GM18511 (cell line): ENCODE data around the gene SHOC2.

Source experiments
- ATAC-seq: cut with Tn5 transposase; IDR thresholded peaks from one replicate; pipeline ENCODE4 v1.9.1; 2021; ENCODE audit warnings: mild to moderate bottlenecking, moderate library complexity; ENCODE audit not compliant: unreplicated experiment

SHOC2 gene

DNA sequence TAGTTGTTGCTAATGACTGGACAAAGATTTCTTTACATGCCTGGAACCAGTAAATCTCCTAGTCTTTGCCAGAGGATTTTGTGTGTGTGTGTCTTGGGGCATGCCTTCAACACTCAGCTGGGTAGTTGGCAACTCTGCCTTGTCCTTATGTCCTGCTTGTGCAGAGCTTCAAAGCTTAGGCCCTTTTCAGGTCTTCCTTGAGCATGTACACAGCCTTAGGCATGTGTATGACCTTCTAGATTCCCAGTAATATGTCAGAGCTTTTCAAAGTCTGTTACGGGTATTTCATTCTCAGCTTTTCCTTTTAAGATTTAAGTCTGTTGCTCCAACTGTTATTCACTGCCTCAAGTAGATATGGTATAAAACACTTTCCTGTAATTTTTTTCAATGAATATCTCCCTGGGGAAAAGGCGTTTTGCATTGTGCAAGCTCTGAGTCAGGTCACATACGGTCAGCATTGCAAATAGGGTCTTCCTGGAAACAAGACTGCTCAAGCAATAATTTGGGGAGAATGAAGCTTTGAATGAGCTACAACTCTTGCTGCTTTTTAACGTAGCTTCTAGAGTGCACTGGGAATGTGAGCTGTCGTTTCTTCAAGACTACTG lies 25.5 kb downstream of the SHOC2 start:
- ATAC-seq, result no peak

GRCh38 chr10:110946496-110946895 lies 27.1 kb downstream of the SHOC2 start:
- ATAC-seq, result no peak

- ATAC-seq, result no peak
These were observed 27.7 kb downstream of the SHOC2 start for GRCh38 chr10:110947061-110947595.

DNA sequence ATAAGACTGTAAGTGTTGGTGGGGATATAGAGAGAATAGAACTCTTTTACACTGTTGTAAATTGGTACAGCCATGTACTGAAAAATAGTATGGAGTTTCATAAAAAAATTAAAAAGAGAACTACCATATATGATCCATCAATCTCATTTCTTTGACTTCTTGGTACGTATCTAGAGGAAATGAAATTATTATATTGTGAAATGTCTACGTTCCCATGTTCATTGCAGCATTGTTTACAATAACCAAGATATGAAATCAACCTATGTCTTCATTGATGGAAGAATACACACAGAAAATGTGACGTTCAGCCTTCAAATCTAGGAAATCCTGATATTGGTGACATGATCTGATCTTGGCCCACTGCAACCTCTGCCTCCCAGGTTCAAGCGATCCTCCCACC lies 32.0 kb downstream of the SHOC2 start:
- ATAC-seq, result no peak

DNA sequence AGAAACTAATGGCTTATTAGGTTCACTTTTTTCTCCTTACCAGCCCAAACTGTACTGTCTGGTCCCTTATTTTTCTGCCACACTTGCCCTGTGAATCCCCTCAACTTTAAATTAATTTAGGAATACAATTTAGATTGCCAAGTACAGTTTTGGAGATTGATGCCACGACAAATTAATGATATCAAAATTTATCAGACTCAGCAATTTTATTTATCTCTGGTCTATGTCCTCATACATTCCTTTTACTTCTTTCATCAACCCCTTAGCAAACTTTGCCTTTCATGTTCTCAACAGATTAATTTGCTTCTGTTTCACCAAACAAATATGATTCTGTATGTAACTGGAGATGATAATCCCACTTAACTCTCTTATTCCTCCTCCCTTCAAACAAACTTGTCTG lies 38.2 kb downstream of the SHOC2 start:
- no peak for ATAC-seq

- ATAC-seq, result no peak
These were observed 40.3 kb downstream of the SHOC2 start for GRCh38 chr10:110959379-110960332.

DNA sequence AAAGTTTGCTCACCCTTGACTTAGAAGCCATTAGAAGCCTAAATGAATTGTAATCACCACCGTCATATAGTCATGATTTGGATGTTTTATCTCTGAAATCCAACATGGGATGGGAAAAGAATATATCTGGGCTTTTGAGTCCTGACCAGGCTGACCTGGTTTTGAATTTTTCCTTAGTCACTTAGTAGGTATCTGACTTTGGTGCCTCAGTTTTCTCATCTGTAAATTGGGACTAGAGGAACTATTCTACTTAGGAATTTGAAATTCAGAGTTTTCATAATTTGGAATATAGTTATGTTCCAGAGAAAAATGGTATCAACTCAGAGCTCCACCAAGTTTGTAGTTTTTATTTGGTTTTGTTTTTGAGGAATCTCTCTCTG lies 40.9 kb downstream of the SHOC2 start:
- no peak for ATAC-seq

DNA sequence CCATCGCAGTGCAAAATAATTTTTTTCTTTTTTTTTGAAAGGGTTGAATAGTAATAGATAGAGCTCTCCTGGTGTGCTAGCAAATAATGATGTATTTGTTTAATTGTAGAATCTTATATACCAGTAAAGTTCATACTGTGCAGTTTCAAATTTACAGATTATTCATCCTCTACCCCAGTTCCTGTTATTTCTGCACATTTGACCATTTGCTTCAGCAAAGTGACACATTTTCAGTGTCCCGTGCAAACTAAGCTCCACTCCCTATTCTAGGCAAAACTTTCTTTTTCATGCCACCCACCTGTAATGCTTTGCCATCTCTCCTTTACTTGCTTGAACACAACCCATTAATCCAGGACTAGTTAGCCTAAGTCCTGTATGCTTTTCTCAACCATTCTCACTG lies 43.0 kb downstream of the SHOC2 start:
- no peak for ATAC-seq

DNA sequence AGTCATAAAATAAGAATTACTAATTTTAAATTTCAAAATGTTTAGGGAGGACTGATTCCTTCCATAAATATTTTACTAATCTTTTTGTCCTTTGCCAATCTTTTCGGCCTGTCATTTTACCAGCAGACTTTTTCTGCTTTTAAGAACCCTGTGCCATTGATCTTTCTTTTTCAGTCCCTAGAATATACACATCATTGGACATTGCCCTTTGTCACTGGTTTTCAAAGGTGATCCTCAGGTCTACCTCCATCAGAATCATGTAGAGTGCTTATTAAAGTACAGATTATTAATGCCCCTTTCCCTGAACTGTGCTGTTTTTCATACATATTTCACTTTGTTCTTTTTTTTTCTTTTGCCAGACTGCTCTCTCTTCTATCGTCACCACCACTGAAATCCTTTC lies 43.8 kb downstream of the SHOC2 start:
- no peak for ATAC-seq

- ATAC-seq, result no peak
These were observed 45.3 kb downstream of the SHOC2 start for GRCh38 chr10:110964681-110965080.

DNA sequence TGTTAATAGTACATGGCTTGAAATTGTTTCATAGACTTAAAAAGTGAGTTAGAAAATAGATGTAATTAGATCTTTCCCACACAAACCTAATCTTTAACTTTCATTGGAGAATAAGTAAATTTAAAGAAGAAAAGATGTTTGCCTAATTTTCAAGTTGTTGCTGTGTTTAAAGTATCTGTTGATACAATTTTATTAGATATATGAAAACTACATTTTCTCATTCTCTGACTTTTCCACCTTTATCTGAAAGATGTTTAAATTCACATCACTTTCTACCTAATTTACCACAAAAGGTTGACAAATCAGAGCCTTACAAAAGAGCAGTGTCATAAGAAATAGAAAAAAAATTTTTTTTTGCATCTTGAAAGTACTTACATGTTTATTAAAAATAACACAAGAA lies 45.8 kb downstream of the SHOC2 start:
- no peak for ATAC-seq

DNA sequence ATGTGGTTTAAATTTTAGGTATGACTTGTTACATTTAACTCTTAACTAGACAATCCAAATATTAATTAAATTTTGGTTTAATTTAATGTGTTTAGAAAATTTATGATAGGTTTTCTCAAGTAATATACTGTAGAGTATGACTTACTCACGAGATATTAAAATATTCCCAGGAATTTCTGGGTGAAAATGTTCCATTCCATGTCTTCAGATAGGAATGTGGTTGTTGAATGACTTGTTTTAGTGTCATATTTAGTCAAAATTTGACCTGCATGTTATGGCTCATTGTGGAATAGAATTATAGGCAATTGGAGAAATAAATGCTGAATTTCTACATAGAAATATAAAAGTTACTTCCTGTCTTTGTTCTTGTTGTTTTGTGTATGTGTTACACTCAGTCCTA lies 46.7 kb downstream of the SHOC2 start:
- no peak for ATAC-seq

DNA sequence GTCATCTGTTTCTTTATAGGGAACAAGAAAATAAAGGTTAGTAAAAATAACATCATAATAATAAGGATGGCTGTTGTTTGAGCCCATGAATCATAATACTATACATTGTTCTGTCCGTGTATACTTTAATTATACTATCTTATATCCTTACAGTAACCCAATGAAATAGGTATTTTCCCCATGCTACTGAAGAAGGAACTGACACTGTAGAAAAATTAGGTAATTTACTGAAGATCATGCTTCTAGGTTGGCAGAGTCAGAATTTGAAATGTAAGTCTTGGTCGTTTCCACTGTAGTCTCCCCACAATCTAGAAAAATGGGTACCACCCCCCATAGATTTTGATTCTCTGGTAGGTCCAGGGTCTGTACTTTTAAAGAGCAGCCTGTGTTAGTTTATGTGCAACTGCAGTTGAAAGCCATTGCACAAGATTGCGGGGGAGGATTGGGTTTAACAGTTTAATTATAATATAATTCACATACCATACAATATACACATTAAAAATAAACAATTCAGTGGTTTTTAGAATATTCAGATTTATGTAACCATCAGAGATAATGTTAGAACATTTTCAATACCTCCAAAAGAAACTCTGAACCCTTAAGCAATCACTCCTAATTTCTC lies 47.7 kb downstream of the SHOC2 start:
- ATAC-seq, result no peak

- ATAC-seq, result peak; percentile 47
These were observed 48.2 kb downstream of the SHOC2 start for GRCh38 chr10:110967645-110968044.

DNA sequence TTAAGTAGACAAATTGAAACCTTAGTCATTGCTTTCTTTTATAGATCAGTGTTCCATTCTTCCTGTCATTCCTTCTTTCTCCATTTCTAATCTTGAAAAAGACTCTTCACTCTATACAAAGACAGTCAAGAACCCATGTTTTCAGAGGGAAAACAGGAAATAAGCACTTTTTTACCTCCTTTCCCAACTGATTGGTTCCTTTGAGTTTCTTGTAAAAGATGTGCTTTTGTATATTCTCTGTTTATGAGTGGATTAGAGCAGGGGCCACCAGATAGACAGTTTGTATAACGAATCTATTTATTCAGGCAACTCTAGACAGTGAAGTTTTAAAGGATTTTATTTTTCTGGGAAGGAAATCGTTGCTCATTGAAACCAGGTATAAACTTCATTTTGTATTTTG lies 49.8 kb downstream of the SHOC2 start:
- no peak for ATAC-seq

DNA sequence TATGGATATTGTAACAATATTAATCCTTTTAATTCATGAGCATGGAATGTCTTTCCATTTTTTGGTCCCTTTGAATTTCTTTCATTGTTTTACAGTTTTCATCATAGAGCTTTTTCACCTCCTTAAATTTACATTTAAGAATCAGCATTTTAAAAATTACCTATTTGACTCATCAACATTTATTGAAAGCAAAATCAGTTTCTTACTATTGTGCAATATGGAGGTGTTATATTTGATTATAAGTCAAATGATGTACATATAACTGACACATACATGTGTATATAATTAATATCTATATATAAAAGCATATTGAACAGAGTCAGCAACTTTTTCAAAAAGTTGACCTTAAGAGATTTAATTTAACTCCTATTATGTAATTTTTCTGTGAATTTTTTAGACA lies 52.2 kb downstream of the SHOC2 start:
- ATAC-seq, result no peak

GRCh38 chr10:110972231-110973134 lies 53.1 kb downstream of the SHOC2 start:
- ATAC-seq, result no peak

- ATAC-seq, result no peak
These were observed 54.0 kb downstream of the SHOC2 start for GRCh38 chr10:110973400-110973799.

DNA sequence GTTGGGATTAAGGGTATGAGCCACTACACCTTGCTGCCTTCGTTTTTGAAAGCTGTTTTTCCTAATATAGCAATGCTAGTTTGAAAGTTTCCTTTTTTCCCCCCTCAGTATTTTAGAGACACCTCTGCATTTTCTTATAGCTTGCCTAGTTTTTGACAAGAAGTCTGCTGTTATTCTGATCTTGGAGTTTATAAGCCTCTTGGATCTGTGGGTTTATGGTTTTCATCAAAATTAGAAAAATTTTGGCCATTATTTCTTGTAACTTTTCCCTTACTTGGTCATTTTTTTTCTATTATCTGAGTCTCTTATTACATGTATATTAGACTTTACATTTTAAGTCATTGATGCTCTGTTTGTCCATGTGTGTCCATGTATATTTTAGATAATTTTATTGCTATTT lies 57.2 kb downstream of the SHOC2 start:
- ATAC-seq, result no peak

- ATAC-seq, result no peak
These were observed 58.3 kb downstream of the SHOC2 start for GRCh38 chr10:110977662-110978061.

- no peak for ATAC-seq
These were observed 58.8 kb downstream of the SHOC2 start for GRCh38 chr10:110978204-110978603.
